ENCODE data around the gene IFNL4. TPM values are rescaled to one million over a fixed set of nuclear protein-coding genes. Genes with fewer than 3 reads are reported as not detected.

The IFNL4 gene
- total RNA-seq: not detected in 2 replicates
- long read RNA-seq: 0 reads

DNA sequence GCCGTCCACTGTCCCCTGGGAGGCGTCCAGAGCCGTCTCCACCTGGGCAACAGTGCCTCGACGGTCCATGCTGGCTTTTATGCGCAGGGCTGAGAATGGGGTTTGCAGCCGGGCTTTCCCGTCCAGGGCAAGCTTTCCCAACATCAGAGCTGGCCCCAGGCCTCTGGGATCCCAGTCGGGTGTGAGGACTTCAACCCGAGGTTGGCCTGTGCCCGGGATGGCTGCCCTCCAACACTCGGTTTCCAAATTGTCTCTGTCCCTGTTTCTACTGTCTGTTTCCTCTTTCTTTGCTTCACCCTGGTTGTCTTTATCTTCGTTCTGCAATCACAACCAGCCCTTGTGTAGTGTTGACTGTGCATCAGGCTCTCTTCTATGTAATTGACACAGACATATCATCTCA lies at the start of gene IFNL4:
TSS of gene IFNL4 (minus strand) at position 51 of the 400 bp plus-strand sequence.
- Mint-ChIP-seq H3K4me1 (no peaks in the 10 kb centered on the region), H3K36me3 (ENCODE audit: low read depth) (no peaks in the 10 kb centered on the region), H3K27ac (ENCODE audit: unreplicated experiment) (no peak within 1 kb of the TSS), H3K4me3 (no peak within 1 kb of the TSS), H3K9me3 (no peaks in the 10 kb centered on the region), H3K27me3 (ENCODE audit: low read depth) (peaks cover 78% of the 10 kb centered on the region)
- TF ChIP-seq, protein P1, sequence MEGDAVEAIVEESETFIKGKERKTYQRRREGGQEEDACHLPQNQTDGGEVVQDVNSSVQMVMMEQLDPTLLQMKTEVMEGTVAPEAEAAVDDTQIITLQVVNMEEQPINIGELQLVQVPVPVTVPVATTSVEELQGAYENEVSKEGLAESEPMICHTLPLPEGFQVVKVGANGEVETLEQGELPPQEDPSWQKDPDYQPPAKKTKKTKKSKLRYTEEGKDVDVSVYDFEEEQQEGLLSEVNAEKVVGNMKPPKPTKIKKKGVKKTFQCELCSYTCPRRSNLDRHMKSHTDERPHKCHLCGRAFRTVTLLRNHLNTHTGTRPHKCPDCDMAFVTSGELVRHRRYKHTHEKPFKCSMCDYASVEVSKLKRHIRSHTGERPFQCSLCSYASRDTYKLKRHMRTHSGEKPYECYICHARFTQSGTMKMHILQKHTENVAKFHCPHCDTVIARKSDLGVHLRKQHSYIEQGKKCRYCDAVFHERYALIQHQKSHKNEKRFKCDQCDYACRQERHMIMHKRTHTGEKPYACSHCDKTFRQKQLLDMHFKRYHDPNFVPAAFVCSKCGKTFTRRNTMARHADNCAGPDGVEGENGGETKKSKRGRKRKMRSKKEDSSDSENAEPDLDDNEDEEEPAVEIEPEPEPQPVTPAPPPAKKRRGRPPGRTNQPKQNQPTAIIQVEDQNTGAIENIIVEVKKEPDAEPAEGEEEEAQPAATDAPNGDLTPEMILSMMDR (conservative IDR thresholded peaks at IDR 0.05): no peak
- DNase-seq (ENCODE audit: low read depth, low spot score): no peak

DNA sequence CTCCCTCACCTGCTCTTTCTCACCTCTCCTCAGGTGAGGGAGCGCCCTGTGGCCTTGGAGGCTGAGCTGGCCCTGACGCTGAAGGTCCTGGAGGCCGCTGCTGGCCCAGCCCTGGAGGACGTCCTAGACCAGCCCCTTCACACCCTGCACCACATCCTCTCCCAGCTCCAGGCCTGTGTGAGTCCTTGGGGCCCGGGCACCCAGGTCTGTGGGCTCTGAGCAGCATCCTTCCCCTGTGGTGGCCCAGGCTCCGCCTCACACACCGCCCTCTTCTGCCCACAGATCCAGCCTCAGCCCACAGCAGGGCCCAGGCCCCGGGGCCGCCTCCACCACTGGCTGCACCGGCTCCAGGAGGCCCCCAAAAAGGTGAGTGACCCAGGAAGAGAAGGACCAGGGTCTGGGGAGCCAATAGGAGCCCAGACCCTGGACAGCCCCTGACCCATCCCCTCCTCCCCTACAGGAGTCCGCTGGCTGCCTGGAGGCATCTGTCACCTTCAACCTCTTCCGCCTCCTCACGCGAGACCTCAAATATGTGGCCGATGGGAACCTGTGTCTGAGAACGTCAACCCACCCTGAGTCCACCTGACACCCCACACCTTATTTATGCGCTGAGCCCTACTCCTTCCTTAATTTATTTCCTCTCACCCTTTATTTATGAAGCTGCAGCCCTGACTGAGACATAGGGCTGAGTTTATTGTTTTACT lies 49.4 kb upstream of the IFNL4 start:
- Mint-ChIP-seq H3K27ac (ENCODE audit: unreplicated experiment) (no peak overlapping the region), H3K4me3 (no peak overlapping the region), H3K27me3 (ENCODE audit: low read depth) (peaks cover 62% of the 10 kb centered on the region), H3K9me3 (no peaks in the 10 kb centered on the region), H3K4me1 (no peaks in the 10 kb centered on the region), H3K36me3 (ENCODE audit: low read depth) (no peaks in the 10 kb centered on the region)
- DNase-seq (ENCODE audit: low read depth, low spot score): no peak
- TF ChIP-seq, protein P1 (conservative IDR thresholded peaks at IDR 0.05): no peak

DNA sequence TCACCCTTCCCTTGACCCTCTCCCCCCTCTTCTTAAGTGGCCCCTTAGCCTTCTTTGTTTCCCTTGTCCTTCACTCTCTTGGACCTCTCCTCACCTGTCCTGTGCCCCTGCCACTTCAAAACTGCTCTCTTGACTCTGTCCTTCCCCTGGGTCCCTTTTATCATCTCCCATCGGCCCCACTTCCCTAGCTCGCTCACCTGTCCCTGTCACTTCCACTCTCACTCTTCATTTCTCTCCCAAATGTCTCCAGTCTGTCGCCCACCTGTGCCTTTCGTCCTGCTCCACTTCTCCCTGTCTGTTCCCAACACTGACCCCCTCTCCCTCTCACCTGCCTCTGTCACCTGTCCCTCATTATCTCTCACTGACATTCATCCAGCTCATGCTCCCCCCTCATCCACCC lies 48.2 kb upstream of the IFNL4 start:
- no peaks in the 10 kb centered on the region for H3K9me3 Mint-ChIP-seq
- H3K4me1 Mint-ChIP-seq: no peaks in the 10 kb centered on the region
- TF ChIP-seq, protein P1 (conservative IDR thresholded peaks at IDR 0.05): no peak
- no peak for DNase-seq (ENCODE audit: low read depth, low spot score)
- no peak overlapping the region for H3K4me3 Mint-ChIP-seq
- H3K27ac Mint-ChIP-seq (ENCODE audit: unreplicated experiment): peak overlapping the region; percentile 93
- H3K27me3 Mint-ChIP-seq (ENCODE audit: low read depth): peaks cover 63% of the 10 kb centered on the region
- H3K36me3 Mint-ChIP-seq (ENCODE audit: low read depth): no peaks in the 10 kb centered on the region

DNA sequence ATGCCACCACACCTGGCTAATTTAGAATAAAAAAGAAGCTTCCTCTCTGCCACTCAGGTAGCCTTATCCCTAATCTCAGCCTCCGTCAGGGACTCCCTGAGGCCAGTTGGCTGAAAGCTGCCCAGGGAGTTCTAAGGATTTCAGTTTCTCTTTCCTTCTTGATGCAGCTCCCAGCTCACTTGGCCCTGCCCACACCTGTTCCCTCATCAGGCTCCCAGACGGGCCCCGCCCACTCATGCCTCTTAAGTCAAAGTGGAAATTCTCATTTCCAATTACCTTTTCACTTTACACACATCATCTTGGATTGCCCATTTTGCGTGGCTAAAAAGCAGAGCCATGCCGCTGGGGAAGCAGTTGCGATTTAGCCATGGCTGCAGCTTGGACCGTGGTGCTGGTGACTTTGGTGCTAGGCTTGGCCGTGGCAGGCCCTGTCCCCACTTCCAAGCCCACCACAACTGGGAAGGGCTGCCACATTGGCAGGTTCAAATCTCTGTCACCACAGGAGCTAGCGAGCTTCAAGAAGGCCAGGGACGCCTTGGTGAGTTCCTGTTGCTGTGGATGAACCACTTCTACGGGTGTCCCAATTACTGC lies 47.5 kb upstream of the IFNL4 start, which contains the start of gene IFNL1:
TSS of gene IFNL1 (plus strand) at position 353 of the 591 bp plus-strand sequence. CDS start at position 368, 15 bp downstream.
- Mint-ChIP-seq H3K4me1 (no peaks in the 10 kb centered on the region), H3K27me3 (ENCODE audit: low read depth) (peaks cover 65% of the 10 kb centered on the region), H3K4me3 (no peak within 1 kb of the TSS), H3K27ac (ENCODE audit: unreplicated experiment) (peak within 1 kb of the TSS; percentile 93), H3K9me3 (no peaks in the 10 kb centered on the region), H3K36me3 (ENCODE audit: low read depth) (no peaks in the 10 kb centered on the region)
- no peak for DNase-seq (ENCODE audit: low read depth, low spot score)
- TF ChIP-seq, protein P1 (conservative IDR thresholded peaks at IDR 0.05): no peak

DNA sequence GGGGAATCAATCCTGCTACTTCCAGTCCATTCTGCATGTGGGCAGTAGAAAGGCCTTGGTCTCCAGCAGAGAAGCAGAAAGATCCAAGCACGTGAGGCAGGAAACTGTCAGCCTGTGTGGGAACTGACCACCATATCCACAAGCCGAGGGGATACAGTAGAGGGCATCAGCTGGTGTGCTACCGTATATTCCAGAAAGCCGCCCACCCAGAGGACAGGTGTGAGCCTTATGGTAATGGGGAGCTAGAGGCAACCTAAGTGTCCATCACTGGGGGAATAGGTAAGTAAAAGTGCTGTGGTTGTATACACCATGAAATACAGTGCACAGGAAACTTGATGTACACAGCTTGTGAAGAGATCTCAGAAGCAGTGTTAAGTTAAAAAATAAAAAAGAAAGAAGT lies 44.7 kb upstream of the IFNL4 start:
- Mint-ChIP-seq H3K27me3 (ENCODE audit: low read depth) (peaks cover 79% of the 10 kb centered on the region), H3K36me3 (ENCODE audit: low read depth) (no peaks in the 10 kb centered on the region), H3K4me3 (no peak overlapping the region), H3K27ac (ENCODE audit: unreplicated experiment) (no peak overlapping the region), H3K9me3 (no peaks in the 10 kb centered on the region), H3K4me1 (no peaks in the 10 kb centered on the region)
- no peak for DNase-seq (ENCODE audit: low read depth, low spot score)
- TF ChIP-seq, protein P1 (conservative IDR thresholded peaks at IDR 0.05): no peak

Data from neural crest cell (in vitro differentiated cells).